ENCODE measurements around the gene SMAGP. TPM values are rescaled to one million over a fixed set of nuclear protein-coding genes. Genes with fewer than 3 reads are reported as not detected.
"Not testable (repeated sequence)": the region's sequence is repeated elsewhere in the genome, so short reads cannot be mapped to it uniquely, and the experiment has no call there.

Gene SMAGP
- total and polyA plus RNA-seq, 2 donors, result 1.5 to 6.5 TPM

DNA sequence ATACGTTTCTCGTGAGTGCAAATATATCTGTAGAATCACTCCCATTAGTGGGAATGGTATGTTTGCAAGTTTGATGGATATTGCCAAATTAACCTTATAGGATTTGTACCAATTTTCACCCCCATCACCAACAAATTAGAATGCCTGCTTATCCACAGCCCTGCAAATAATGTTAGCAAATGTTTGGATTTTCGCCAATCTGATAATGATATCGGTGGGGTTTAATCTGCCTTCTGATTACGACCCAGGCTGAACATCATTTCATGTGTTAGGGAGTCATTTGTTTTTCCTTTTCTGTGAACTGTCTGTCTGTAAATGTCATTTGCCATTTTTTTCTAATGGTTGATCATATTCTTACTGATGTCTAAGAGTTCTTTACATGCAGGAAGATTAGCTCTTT is 35.7 kb downstream of the SMAGP start:
- H3K4me3 ChIP-seq (ENCODE audit: low read length in 2 of 2), result no peak overlapping the region
- 82% methylated on average over 5 of the region's 5 CpGs for WGBS
- no peak overlapping the region for H3K27ac ChIP-seq (ENCODE audit: low read depth in 1 of 2, low read length in 1 of 2)
- no peaks in the 10 kb centered on the region for H3K27me3 ChIP-seq (ENCODE audit: control insufficient read depth in 2 of 2, insufficient read depth in 1 of 2, low read length in 1 of 2)
- DNase-seq (ENCODE audit: low read depth in 6 of 9, low spot score in 9 of 9), result no peak
- H3K36me3 ChIP-seq (ENCODE audit: control insufficient read depth in 2 of 2, insufficient read depth in 2 of 2, low read length in 1 of 2), result no peaks in the 10 kb centered on the region
- no peaks in the 10 kb centered on the region for H3K9me3 ChIP-seq (ENCODE audit: control insufficient read depth in 2 of 2, insufficient read depth in 1 of 2, low read length in 1 of 2)
- H3K4me1 ChIP-seq (ENCODE audit: control insufficient read depth in 2 of 2, insufficient read depth in 2 of 2, low read length in 2 of 2), result peaks cover 5 to 7% of the 10 kb centered on the region in 2 donors

DNA sequence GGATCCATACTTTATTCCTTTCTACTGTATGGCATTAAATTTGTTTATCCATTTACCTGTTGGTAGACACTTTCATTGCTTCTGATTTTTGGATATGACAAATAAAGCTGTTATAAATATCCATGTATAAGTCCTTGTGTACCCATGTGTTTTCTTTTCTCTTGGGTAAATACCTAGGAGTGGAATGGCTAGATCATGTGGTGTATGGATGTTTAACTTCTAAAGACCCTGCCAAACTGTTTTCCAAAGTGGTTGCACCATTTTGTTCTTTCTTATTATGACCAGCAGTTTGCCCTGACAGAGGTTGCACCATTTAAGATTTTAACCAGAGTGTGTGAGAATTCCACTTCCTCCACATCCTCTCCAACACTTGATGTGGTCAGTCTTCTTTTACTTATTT is 37.6 kb downstream of the SMAGP start:
- no peak overlapping the region for H3K4me3 ChIP-seq (ENCODE audit: low read length in 2 of 2)
- H3K36me3 ChIP-seq (ENCODE audit: control insufficient read depth in 2 of 2, insufficient read depth in 2 of 2, low read length in 1 of 2), result no peaks in the 10 kb centered on the region
- no peaks in the 10 kb centered on the region for H3K9me3 ChIP-seq (ENCODE audit: control insufficient read depth in 2 of 2, insufficient read depth in 1 of 2, low read length in 1 of 2)
- DNase-seq (ENCODE audit: low read depth in 6 of 9, low spot score in 9 of 9), result no peak
- no peak overlapping the region for H3K27ac ChIP-seq (ENCODE audit: low read depth in 1 of 2, low read length in 1 of 2)
- no peaks in the 10 kb centered on the region for H3K27me3 ChIP-seq (ENCODE audit: control insufficient read depth in 2 of 2, insufficient read depth in 1 of 2, low read length in 1 of 2)
- H3K4me1 ChIP-seq (ENCODE audit: control insufficient read depth in 2 of 2, insufficient read depth in 2 of 2, low read length in 2 of 2), result peaks cover 0 to under 1% of the 10 kb centered on the region in 2 donors

DNA sequence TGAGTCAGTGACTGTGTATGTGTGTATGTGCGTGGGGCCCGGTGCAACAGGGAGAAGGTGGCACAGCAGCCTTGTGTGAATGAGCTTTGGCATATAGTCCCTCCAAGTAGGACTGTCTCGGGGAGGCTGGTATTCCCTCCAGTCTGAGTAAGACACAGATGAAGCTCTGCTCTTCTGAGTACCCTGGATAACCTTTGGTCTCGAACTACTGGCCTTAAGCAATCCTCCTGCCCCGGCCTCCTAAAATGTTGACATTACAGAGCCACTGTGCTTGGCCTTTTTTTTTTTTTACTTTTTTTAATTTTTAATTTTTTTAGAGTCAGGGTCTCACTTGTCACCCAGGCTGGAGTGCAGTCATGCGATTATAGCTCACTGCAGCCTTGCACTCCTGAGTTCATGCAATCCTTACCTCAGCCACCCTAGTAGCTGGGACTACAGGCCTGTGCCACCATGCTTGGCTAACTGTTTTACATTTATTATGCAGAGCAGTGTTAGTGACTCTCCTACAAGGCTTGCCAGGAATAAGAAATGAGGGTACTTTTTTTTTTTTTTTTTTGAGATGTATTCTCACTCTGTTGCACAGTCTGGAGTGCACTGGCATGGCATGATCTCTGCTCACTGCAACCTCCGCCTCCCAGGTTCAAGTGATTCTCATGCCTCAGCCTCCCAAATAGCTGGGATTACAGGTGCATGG is 41.0 kb downstream of the SMAGP start:
- no peak for DNase-seq (ENCODE audit: low read depth in 6 of 9, low spot score in 9 of 9)
- Histone ChIP-seq H3K36me3 (ENCODE audit: control insufficient read depth in 2 of 2, insufficient read depth in 2 of 2, low read length in 1 of 2) (no peaks in the 10 kb centered on the region), H3K4me3 (ENCODE audit: low read length in 2 of 2) (no peak overlapping the region), H3K4me1 (ENCODE audit: control insufficient read depth in 2 of 2, insufficient read depth in 2 of 2, low read length in 2 of 2) (no peaks in the 10 kb centered on the region), H3K27me3 (ENCODE audit: control insufficient read depth in 2 of 2, insufficient read depth in 1 of 2, low read length in 1 of 2) (no peaks in the 10 kb centered on the region), H3K9me3 (ENCODE audit: control insufficient read depth in 2 of 2, insufficient read depth in 1 of 2, low read length in 1 of 2) (no peaks in the 10 kb centered on the region), H3K27ac (ENCODE audit: low read depth in 1 of 2, low read length in 1 of 2) (no peak overlapping the region)
- 98% methylated on average over 7 of the region's 7 CpGs for WGBS

DNA sequence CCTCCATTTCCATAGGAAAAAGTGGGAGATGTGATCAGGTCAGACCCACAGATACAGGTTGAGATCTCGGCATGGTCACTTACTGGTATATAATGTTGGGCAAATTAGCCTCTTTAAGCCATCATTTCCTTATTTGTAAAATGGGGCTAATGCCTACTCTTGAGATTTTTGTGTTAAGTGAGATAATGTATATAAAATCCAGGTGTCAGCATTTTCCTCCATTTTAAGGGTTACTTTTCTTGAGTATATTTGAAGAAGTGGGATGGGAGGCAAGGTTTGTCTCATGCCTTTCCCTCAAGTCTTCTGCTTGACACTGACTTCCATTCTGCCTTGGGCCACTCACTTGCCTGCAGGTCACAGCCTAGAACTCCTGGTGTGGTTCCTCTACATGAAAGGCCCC is 42.3 kb downstream of the SMAGP start:
- H3K36me3 ChIP-seq (ENCODE audit: control insufficient read depth in 2 of 2, insufficient read depth in 2 of 2, low read length in 1 of 2), result no peaks in the 10 kb centered on the region
- DNase-seq (ENCODE audit: low read depth in 6 of 9, low spot score in 9 of 9), result no peak
- no peaks in the 10 kb centered on the region for H3K9me3 ChIP-seq (ENCODE audit: control insufficient read depth in 2 of 2, insufficient read depth in 1 of 2, low read length in 1 of 2)
- H3K27me3 ChIP-seq (ENCODE audit: control insufficient read depth in 2 of 2, insufficient read depth in 1 of 2, low read length in 1 of 2), result no peaks in the 10 kb centered on the region
- no peak overlapping the region for H3K27ac ChIP-seq (ENCODE audit: low read depth in 1 of 2, low read length in 1 of 2)
- H3K4me3 ChIP-seq (ENCODE audit: low read length in 2 of 2), result no peak overlapping the region
- no peaks in the 10 kb centered on the region for H3K4me1 ChIP-seq (ENCODE audit: control insufficient read depth in 2 of 2, insufficient read depth in 2 of 2, low read length in 2 of 2)
- WGBS, result 97% methylated on average over 1 of the region's 1 CpG

DNA sequence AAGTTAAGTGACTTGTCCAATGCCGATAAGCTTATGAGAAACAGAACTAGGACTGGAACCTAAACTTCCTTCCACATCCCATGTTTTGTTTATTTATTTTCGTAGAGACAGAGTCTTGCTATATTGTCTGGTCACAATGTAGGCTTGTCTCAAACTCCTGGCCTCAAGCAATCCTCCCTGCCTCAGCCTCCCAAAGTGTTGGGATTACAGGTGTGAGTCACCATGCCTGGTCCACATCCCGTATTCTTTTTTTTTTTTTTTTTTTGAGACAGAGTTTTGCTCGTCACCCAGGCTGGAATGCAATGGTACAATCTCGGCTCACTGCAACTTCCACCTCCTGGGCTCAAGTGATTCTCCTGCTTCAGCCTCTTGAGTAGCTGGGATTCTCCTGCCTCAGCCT is 43.1 kb downstream of the SMAGP start:
- not testable (repeated sequence) for H3K27me3 ChIP-seq (ENCODE audit: control insufficient read depth in 2 of 2, insufficient read depth in 1 of 2, low read length in 1 of 2); H3K4me1 ChIP-seq (ENCODE audit: control insufficient read depth in 2 of 2, insufficient read depth in 2 of 2, low read length in 2 of 2); H3K4me3 ChIP-seq (ENCODE audit: low read length in 2 of 2); H3K9me3 ChIP-seq (ENCODE audit: control insufficient read depth in 2 of 2, insufficient read depth in 1 of 2, low read length in 1 of 2); H3K27ac ChIP-seq (ENCODE audit: low read depth in 1 of 2, low read length in 1 of 2); H3K36me3 ChIP-seq (ENCODE audit: control insufficient read depth in 2 of 2, insufficient read depth in 2 of 2, low read length in 1 of 2); DNase-seq (ENCODE audit: low read depth in 6 of 9, low spot score in 9 of 9)
- WGBS, result 96% methylated on average over 5 of the region's 5 CpGs

DNA sequence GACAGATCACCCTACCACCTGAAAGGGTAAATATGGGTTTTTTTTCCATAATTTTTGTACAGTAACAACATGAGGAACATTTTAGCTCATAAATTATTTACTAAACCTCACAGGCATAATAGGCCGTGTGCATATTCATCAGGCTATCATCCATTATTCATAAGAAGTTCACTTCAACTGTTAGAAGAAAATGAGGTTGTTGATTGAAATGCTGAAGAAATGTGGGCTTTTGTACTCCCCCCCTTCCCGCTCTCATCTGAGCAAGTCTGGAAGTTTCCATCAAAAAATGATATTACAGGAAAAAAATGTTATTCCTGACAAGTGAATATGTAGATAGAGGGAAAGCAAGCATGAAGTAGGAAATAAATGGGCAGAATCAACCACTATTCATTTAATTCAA is 44.4 kb downstream of the SMAGP start:
- no peaks in the 10 kb centered on the region for H3K9me3 ChIP-seq (ENCODE audit: control insufficient read depth in 2 of 2, insufficient read depth in 1 of 2, low read length in 1 of 2)
- no peaks in the 10 kb centered on the region for H3K36me3 ChIP-seq (ENCODE audit: control insufficient read depth in 2 of 2, insufficient read depth in 2 of 2, low read length in 1 of 2)
- no peak overlapping the region for H3K4me3 ChIP-seq (ENCODE audit: low read length in 2 of 2)
- H3K27me3 ChIP-seq (ENCODE audit: control insufficient read depth in 2 of 2, insufficient read depth in 1 of 2, low read length in 1 of 2), result no peaks in the 10 kb centered on the region
- 97% methylated on average over 2 of the region's 2 CpGs for WGBS
- no peak for DNase-seq (ENCODE audit: low read depth in 6 of 9, low spot score in 9 of 9)
- no peak overlapping the region for H3K27ac ChIP-seq (ENCODE audit: low read depth in 1 of 2, low read length in 1 of 2)
- H3K4me1 ChIP-seq (ENCODE audit: control insufficient read depth in 2 of 2, insufficient read depth in 2 of 2, low read length in 2 of 2), result no peaks in the 10 kb centered on the region

DNA sequence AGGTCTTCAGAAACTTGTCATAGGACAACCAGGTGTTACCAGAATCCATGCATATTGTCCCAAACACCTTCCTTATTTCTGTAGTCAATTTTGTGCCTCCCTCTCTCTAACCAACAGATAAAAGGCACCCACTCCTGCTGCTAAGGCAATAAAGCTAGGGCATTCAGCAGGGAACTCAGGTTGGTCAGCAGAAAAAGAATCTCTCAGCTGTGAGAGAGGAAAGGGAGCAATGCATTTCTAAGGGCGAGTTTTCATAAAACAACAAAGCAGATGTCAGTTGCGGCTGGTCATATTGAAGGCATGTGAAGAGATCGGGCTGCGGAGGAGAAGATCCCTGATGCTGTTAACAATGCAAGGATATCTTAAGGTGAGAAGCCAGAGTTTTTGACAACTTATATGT is 45.0 kb downstream of the SMAGP start:
- Histone ChIP-seq H3K36me3 (ENCODE audit: control insufficient read depth in 2 of 2, insufficient read depth in 2 of 2, low read length in 1 of 2) (no peaks in the 10 kb centered on the region), H3K27me3 (ENCODE audit: control insufficient read depth in 2 of 2, insufficient read depth in 1 of 2, low read length in 1 of 2) (no peaks in the 10 kb centered on the region), H3K4me1 (ENCODE audit: control insufficient read depth in 2 of 2, insufficient read depth in 2 of 2, low read length in 2 of 2) (no peaks in the 10 kb centered on the region), H3K9me3 (ENCODE audit: control insufficient read depth in 2 of 2, insufficient read depth in 1 of 2, low read length in 1 of 2) (no peaks in the 10 kb centered on the region), H3K27ac (ENCODE audit: low read depth in 1 of 2, low read length in 1 of 2) (no peak overlapping the region), H3K4me3 (ENCODE audit: low read length in 2 of 2) (no peak overlapping the region)
- DNase-seq (ENCODE audit: low read depth in 6 of 9, low spot score in 9 of 9), result no peak
- 97% methylated on average over 4 of the region's 4 CpGs for WGBS

DNA sequence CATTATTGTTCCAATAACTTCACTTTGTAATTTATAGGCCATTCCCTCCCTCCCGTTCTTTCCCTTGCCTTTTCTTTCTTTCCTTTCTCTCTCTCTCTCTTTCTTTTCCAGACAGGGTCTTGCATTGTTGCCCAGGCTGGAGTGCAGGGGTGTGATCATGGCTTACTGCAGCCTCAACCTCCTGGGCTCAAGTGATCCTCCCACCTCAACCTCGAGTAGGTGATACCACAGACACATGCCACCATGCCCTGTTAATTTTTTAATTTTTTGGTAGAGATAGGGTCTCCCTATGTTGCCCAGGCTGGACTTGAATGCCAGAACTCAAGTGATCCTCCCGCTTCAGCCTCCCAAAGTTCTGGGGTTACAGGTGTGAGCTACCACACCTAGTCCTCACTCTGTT is 45.6 kb downstream of the SMAGP start:
- WGBS, result 93% methylated on average over 3 of the region's 3 CpGs
- no peak overlapping the region for H3K4me3 ChIP-seq (ENCODE audit: low read length in 2 of 2)
- no peaks in the 10 kb centered on the region for H3K27me3 ChIP-seq (ENCODE audit: control insufficient read depth in 2 of 2, insufficient read depth in 1 of 2, low read length in 1 of 2)
- H3K36me3 ChIP-seq (ENCODE audit: control insufficient read depth in 2 of 2, insufficient read depth in 2 of 2, low read length in 1 of 2), result no peaks in the 10 kb centered on the region
- no peak overlapping the region for H3K27ac ChIP-seq (ENCODE audit: low read depth in 1 of 2, low read length in 1 of 2)
- H3K9me3 ChIP-seq (ENCODE audit: control insufficient read depth in 2 of 2, insufficient read depth in 1 of 2, low read length in 1 of 2), result no peaks in the 10 kb centered on the region
- no peak for DNase-seq (ENCODE audit: low read depth in 6 of 9, low spot score in 9 of 9)
- H3K4me1 ChIP-seq (ENCODE audit: control insufficient read depth in 2 of 2, insufficient read depth in 2 of 2, low read length in 2 of 2), result no peaks in the 10 kb centered on the region

DNA sequence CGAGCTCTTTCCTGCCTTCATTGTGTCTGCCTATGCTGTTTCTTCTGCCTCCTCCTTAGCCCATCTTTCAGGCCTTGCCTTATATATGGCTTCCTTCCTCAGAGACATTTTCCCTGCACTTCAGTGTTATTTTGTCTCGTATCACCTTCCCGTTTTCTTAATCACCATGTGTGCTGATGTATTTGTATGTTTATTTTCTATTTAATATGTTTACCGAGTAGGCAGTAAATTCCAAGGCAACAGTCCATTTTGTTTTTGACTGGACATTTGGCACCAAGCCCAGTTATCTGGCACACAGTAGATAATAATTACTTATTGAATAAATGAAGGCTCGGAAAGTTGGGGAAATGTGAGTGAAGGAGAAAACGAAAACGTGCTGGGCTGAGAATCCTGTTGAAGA is 47.8 kb downstream of the SMAGP start:
- H3K9me3 ChIP-seq (ENCODE audit: control insufficient read depth in 2 of 2, insufficient read depth in 1 of 2, low read length in 1 of 2), result no peaks in the 10 kb centered on the region
- no peaks in the 10 kb centered on the region for H3K36me3 ChIP-seq (ENCODE audit: control insufficient read depth in 2 of 2, insufficient read depth in 2 of 2, low read length in 1 of 2)
- DNase-seq (ENCODE audit: low read depth in 6 of 9, low spot score in 9 of 9), result no peak
- 84% methylated on average over 7 of the region's 7 CpGs for WGBS
- H3K4me3 ChIP-seq (ENCODE audit: low read length in 2 of 2), result no peak overlapping the region
- H3K4me1 ChIP-seq (ENCODE audit: control insufficient read depth in 2 of 2, insufficient read depth in 2 of 2, low read length in 2 of 2), result peaks cover 7 to 9% of the 10 kb centered on the region in 2 donors
- no peak overlapping the region for H3K27ac ChIP-seq (ENCODE audit: low read depth in 1 of 2, low read length in 1 of 2)
- peaks cover 0 to 16% of the 10 kb centered on the region in 2 donors for H3K27me3 ChIP-seq (ENCODE audit: control insufficient read depth in 2 of 2, insufficient read depth in 1 of 2, low read length in 1 of 2)

DNA sequence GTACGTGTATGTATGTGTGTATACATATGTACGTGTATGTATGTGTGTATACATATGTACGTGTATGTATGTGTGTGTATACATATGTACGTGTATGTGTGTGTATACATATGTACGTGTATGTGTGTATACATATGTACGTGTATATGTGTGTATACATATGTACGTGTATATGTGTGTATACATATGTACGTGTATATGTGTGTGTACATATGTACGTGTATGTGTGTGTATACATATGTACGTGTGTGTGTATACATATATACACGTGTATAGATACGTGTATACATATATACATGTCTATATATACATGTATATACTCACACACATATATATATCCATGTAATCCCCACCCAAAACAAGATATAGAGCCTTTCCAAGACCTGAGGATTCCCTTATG is 50.4 kb downstream of the SMAGP start:
- DNase-seq (ENCODE audit: low read depth in 6 of 9, low spot score in 9 of 9); H3K36me3 ChIP-seq (ENCODE audit: control insufficient read depth in 2 of 2, insufficient read depth in 2 of 2, low read length in 1 of 2); H3K9me3 ChIP-seq (ENCODE audit: control insufficient read depth in 2 of 2, insufficient read depth in 1 of 2, low read length in 1 of 2); H3K4me3 ChIP-seq (ENCODE audit: low read length in 2 of 2); H3K27ac ChIP-seq (ENCODE audit: low read depth in 1 of 2, low read length in 1 of 2); H3K4me1 ChIP-seq (ENCODE audit: control insufficient read depth in 2 of 2, insufficient read depth in 2 of 2, low read length in 2 of 2): not testable (repeated sequence)
- 90% methylated on average over 12 of the region's 12 CpGs for WGBS
- peaks cover 3 to 30% of the 10 kb centered on the region in 2 donors for H3K27me3 ChIP-seq (ENCODE audit: control insufficient read depth in 2 of 2, insufficient read depth in 1 of 2, low read length in 1 of 2)

All from thymus (tissue), 11 donors.